Uterus (tissue), 2 donors: ENCODE data around the gene TOR1A.

Experiments used
- CTCF ChIP-seq, 4 experiments: fragments of 200-600 bp in 2 of 4; fragments of 450-650 bp in 2 of 4; sonication (generic) in 2 of 4; IDR thresholded peaks; one replicate each; pipeline ENCODE4 v1.5.1; 2016 to 2019; ENCODE audit warnings: antibody characterized with exemption in 4 of 4, mild to moderate bottlenecking in 2 of 4, moderate library complexity in 1 of 4
- POLR2A ChIP-seq, 2 donors: fragments of 450-650 bp; IDR thresholded peaks; one replicate each; pipeline ENCODE4 v1.6.1; 2016; ENCODE audit warnings: antibody characterized with exemption in 2 of 2, mild to moderate bottlenecking in 1 of 2, moderate library complexity in 1 of 2

GRCh38 chr9:129857207-129857606 lies 33.3 kb upstream of the TOR1A start:
- no peak for TF ChIP-seq CTCF (IDR thresholded peaks at IDR 0.05)
- no peak for TF ChIP-seq POLR2A (IDR thresholded peaks at IDR 0.05)
